Loucy (cell line): Measurements from ENCODE around the gene ACTRT3.

Experiments used
- H2AFZ ChIP-seq: fragments of 200-600 bp; sonication (generic); 2 replicates; pipeline ENCODE4 v1.6.0; 2016; ENCODE audit warnings: antibody characterized with exemption, mild to moderate bottlenecking, low read length, moderate library complexity
- H3F3A ChIP-seq: fragments of 200-600 bp; 2 replicates; pipeline ENCODE4 v1.6.0; 2016; ENCODE audit warnings: antibody characterized with exemption, low read depth, mild to moderate bottlenecking
- H3K27me3 ChIP-seq: fragments of 200-600 bp; sonication (generic); 2 replicates; pipeline ENCODE4 v1.6.1; 2014; ENCODE audit warnings: low read length, mild to moderate bottlenecking; ENCODE audit not compliant: insufficient read depth, poor library complexity, severe bottlenecking
- H3K36me3 ChIP-seq: fragments of 200-600 bp; sonication (generic); 2 replicates; pipeline ENCODE4 v1.6.1; 2016; ENCODE audit warnings: low read length; ENCODE audit not compliant: insufficient read depth
- H3K4me1 ChIP-seq: fragments of 200-600 bp; sonication (generic); 2 replicates; pipeline ENCODE4 v1.5.1; 2014; ENCODE audit warnings: low read length, mild to moderate bottlenecking; ENCODE audit not compliant: insufficient read depth, poor library complexity, severe bottlenecking
- H3K4me2 ChIP-seq: fragments of 200-600 bp; sonication (generic); 2 replicates; pipeline ENCODE4 v1.6.0; 2014; ENCODE audit warnings: antibody characterized with exemption, low read length, low read depth, mild to moderate bottlenecking; ENCODE audit not compliant: poor library complexity, severe bottlenecking
- H3K4me3 ChIP-seq: fragments of 200-600 bp; sonication (generic); 2 replicates; pipeline ENCODE4 v1.5.1; 2014; ENCODE audit warnings: low read length, mild to moderate bottlenecking, mixed read lengths; ENCODE audit not compliant: poor library complexity, severe bottlenecking
- H3K79me2 ChIP-seq: fragments of 200-600 bp; sonication (generic); 2 replicates; pipeline ENCODE4 v1.6.1; 2014; ENCODE audit warnings: low read length; ENCODE audit not compliant: insufficient read depth
- H3K9ac ChIP-seq: fragments of 200-600 bp; sonication (generic); 2 replicates; pipeline ENCODE4 v1.6.0; 2014; ENCODE audit warnings: mild to moderate bottlenecking, low read depth, low read length, moderate library complexity; ENCODE audit not compliant: poor library complexity, severe bottlenecking
- H3K9me2 ChIP-seq: fragments of 200-600 bp; sonication (generic); replicated peaks from 2 replicates; pipeline ENCODE4 v1.6.1; 2016; ENCODE audit warnings: low read depth, low read length, mixed read lengths
- H3K9me3 ChIP-seq: fragments of 200-600 bp; sonication (generic); 2 replicates; pipeline ENCODE4 v1.6.1; 2014; ENCODE audit warnings: mild to moderate bottlenecking, antibody characterized with exemption, low read length, low read depth; ENCODE audit not compliant: insufficient read depth
- H4K20me1 ChIP-seq: fragments of 200-600 bp; sonication (generic); 2 replicates; pipeline ENCODE4 v1.6.0; 2014; ENCODE audit warnings: antibody characterized with exemption, low read length, mild to moderate bottlenecking; ENCODE audit not compliant: insufficient read depth, poor library complexity, severe bottlenecking
- CTCF ChIP-seq: fragments of 200-600 bp; sonication (generic); conservative IDR thresholded peaks from 2 replicates; pipeline ENCODE4 v1.5.1; 2014; ENCODE audit warnings: mild to moderate bottlenecking, antibody characterized with exemption, low read length
- EZH2phosphoT487 ChIP-seq: fragments of 200-600 bp; IDR thresholded peaks from 2 replicates; pipeline ENCODE4 v1.6.1; 2018; ENCODE audit warnings: antibody characterized with exemption, mild to moderate bottlenecking, moderate library complexity, borderline replicate concordance

The ACTRT3 gene

GRCh38 chr3:169787791-169788190, 18.4 kb upstream of the ACTRT3 start:
- TF ChIP-seq EZH2phosphoT487 (no peak), CTCF (no peak)
- Histone ChIP-seq H4K20me1 (peaks cover 3% of the 10 kb centered on the region), H3K79me2 (no peaks in the 10 kb centered on the region), H3K4me1 (no peaks in the 10 kb centered on the region), H3K27me3 (no peaks in the 10 kb centered on the region), H3K9me3 (no peaks in the 10 kb centered on the region), H3K9me2 (no peaks in the 10 kb centered on the region), H3K4me2 (no peak overlapping the region), H2AFZ (no peak overlapping the region), H3K36me3 (peaks cover 31% of the 10 kb centered on the region), H3K9ac (no peak overlapping the region), H3F3A (no peaks in the 10 kb centered on the region), H3K4me3 (no peak overlapping the region)

GRCh38 chr3:169787120-169787519, 17.8 kb upstream of the ACTRT3 start:
- H3F3A ChIP-seq, result no peaks in the 10 kb centered on the region
- no peak for TF ChIP-seq CTCF
- TF ChIP-seq EZH2phosphoT487, result no peak
- no peak overlapping the region for H2AFZ ChIP-seq
- H3K9me2 ChIP-seq, result no peaks in the 10 kb centered on the region
- H3K9ac ChIP-seq, result no peak overlapping the region
- H3K79me2 ChIP-seq, result no peaks in the 10 kb centered on the region
- H3K27me3 ChIP-seq, result no peaks in the 10 kb centered on the region
- H3K9me3 ChIP-seq, result no peaks in the 10 kb centered on the region
- no peak overlapping the region for H3K4me3 ChIP-seq
- no peak overlapping the region for H3K4me2 ChIP-seq
- H4K20me1 ChIP-seq, result peaks cover 10% of the 10 kb centered on the region
- H3K36me3 ChIP-seq, result peaks cover 37% of the 10 kb centered on the region
- no peaks in the 10 kb centered on the region for H3K4me1 ChIP-seq

GRCh38 chr3:169781209-169781855, 12.0 kb upstream of the ACTRT3 start:
- Histone ChIP-seq H3F3A (no peaks in the 10 kb centered on the region), H2AFZ (no peak overlapping the region), H3K9me3 (no peaks in the 10 kb centered on the region), H3K4me3 (peak overlapping the region; percentile 3), H3K9me2 (no peaks in the 10 kb centered on the region), H4K20me1 (peaks cover 48% of the 10 kb centered on the region), H3K79me2 (peaks cover 24% of the 10 kb centered on the region), H3K9ac (no peak overlapping the region), H3K4me1 (peaks cover 26% of the 10 kb centered on the region), H3K4me2 (peak overlapping the region; percentile 38), H3K27me3 (no peaks in the 10 kb centered on the region), H3K36me3 (peaks cover 39% of the 10 kb centered on the region)
- TF ChIP-seq EZH2phosphoT487 (no peak), CTCF (no peak)
